Activated naive CD8-positive, alpha-beta T cell (primary cell): ENCODE measurements around the gene TGFBR1.
A peak's percentile ranks its signal among the peaks of the same experiment; 100 is the strongest.
"Not testable (repeated sequence)": the region's sequence is repeated elsewhere in the genome, so short reads cannot be mapped to it uniquely, and the experiment has no call there.

Experiments used
- H3K27ac Mint-ChIP-seq: one replicate; pipeline ENCODE4 v1.8.0; 2021; ENCODE audit warnings: mixed read lengths
- H3K27me3 Mint-ChIP-seq: one replicate; pipeline ENCODE4 v1.8.0; 2021; ENCODE audit warnings: mixed read lengths
- H3K36me3 Mint-ChIP-seq: one replicate; pipeline ENCODE4 v1.8.0; 2021; ENCODE audit warnings: mixed read lengths
- H3K4me1 Mint-ChIP-seq: one replicate; pipeline ENCODE4 v1.8.0; 2021; ENCODE audit warnings: low read depth, mixed read lengths
- H3K4me3 Mint-ChIP-seq: one replicate; pipeline ENCODE4 v1.8.0; 2021; ENCODE audit warnings: mild to moderate bottlenecking, mixed read lengths
- H3K9me3 Mint-ChIP-seq: one replicate; pipeline ENCODE4 v1.8.0; 2021; ENCODE audit warnings: low read depth, mixed read lengths

Gene TGFBR1

GRCh38 chr9:99090336-99091130, 14.4 kb upstream of the TGFBR1 start:
- Mint-ChIP-seq H3K36me3 (no peaks in the 10 kb centered on the region), H3K27me3 (no peaks in the 10 kb centered on the region), H3K4me3 (no peak overlapping the region), H3K27ac (no peak overlapping the region), H3K4me1 (peaks cover 36% of the 10 kb centered on the region), H3K9me3 (no peaks in the 10 kb centered on the region)

- Mint-ChIP-seq H3K9me3 (no peaks in the 10 kb centered on the region), H3K36me3 (no peaks in the 10 kb centered on the region), H3K4me3 (no peak overlapping the region), H3K4me1 (peaks cover 35% of the 10 kb centered on the region), H3K27ac (no peak overlapping the region), H3K27me3 (no peaks in the 10 kb centered on the region)
These were observed 12.0 kb upstream of the TGFBR1 start for GRCh38 chr9:99092643-99093491.

GRCh38 chr9:99093492-99093791, 11.5 kb upstream of the TGFBR1 start:
- H3K27ac Mint-ChIP-seq: no peak overlapping the region
- H3K9me3 Mint-ChIP-seq: no peaks in the 10 kb centered on the region
- no peaks in the 10 kb centered on the region for H3K27me3 Mint-ChIP-seq
- H3K4me3 Mint-ChIP-seq: no peak overlapping the region
- no peaks in the 10 kb centered on the region for H3K36me3 Mint-ChIP-seq
- peaks cover 35% of the 10 kb centered on the region for H3K4me1 Mint-ChIP-seq

GRCh38 chr9:99095565-99095964, 9.3 kb upstream of the TGFBR1 start:
- Mint-ChIP-seq H3K4me1 (peaks cover 43% of the 10 kb centered on the region), H3K9me3 (no peaks in the 10 kb centered on the region), H3K27ac (no peak overlapping the region), H3K4me3 (no peak overlapping the region), H3K27me3 (no peaks in the 10 kb centered on the region), H3K36me3 (no peaks in the 10 kb centered on the region)

GRCh38 chr9:99096409-99096808, 8.5 kb upstream of the TGFBR1 start:
- Mint-ChIP-seq H3K27ac (no peak overlapping the region), H3K4me3 (no peak overlapping the region), H3K9me3 (no peaks in the 10 kb centered on the region), H3K4me1 (peaks cover 39% of the 10 kb centered on the region), H3K27me3 (no peaks in the 10 kb centered on the region), H3K36me3 (no peaks in the 10 kb centered on the region)

- not testable (repeated sequence) for H3K4me3 Mint-ChIP-seq, H3K27ac Mint-ChIP-seq
- H3K4me1 Mint-ChIP-seq: peaks cover 25% of the 10 kb centered on the region
These were observed 4.9 kb upstream of the TGFBR1 start for GRCh38 chr9:99099806-99100585.

GRCh38 chr9:99101271-99101670, 3.6 kb upstream of the TGFBR1 start:
- Mint-ChIP-seq H3K9me3 (no peaks in the 10 kb centered on the region), H3K4me3 (no peak overlapping the region), H3K27me3 (no peaks in the 10 kb centered on the region), H3K27ac (no peak overlapping the region), H3K36me3 (no peaks in the 10 kb centered on the region), H3K4me1 (peaks cover 24% of the 10 kb centered on the region)

More at GRCh38 chr9:99099806-99100585, 4.9 kb upstream of the TGFBR1 start:
- H3K9me3 Mint-ChIP-seq, H3K27me3 Mint-ChIP-seq, H3K36me3 Mint-ChIP-seq: not testable (repeated sequence)

- Mint-ChIP-seq H3K27me3 (no peaks in the 10 kb centered on the region), H3K4me3 (no peak overlapping the region)
These were observed 3.1 kb upstream of the TGFBR1 start for GRCh38 chr9:99101812-99102211.

GRCh38 chr9:99103054-99103895, 1.6 kb upstream of the TGFBR1 start:
- Mint-ChIP-seq H3K36me3 (no peaks in the 10 kb centered on the region), H3K4me3 (peak overlapping the region; percentile 95), H3K9me3 (no peaks in the 10 kb centered on the region), H3K27me3 (no peaks in the 10 kb centered on the region), H3K27ac (peak overlapping the region; percentile 16), H3K4me1 (peaks cover 39% of the 10 kb centered on the region)

More at GRCh38 chr9:99101812-99102211, 3.1 kb upstream of the TGFBR1 start:
- H3K4me1 Mint-ChIP-seq: peaks cover 25% of the 10 kb centered on the region
- no peaks in the 10 kb centered on the region for H3K9me3 Mint-ChIP-seq
- H3K36me3 Mint-ChIP-seq: no peaks in the 10 kb centered on the region
- H3K27ac Mint-ChIP-seq: no peak overlapping the region

GRCh38 chr9:99103901-99104458, 933 bp upstream of the TGFBR1 start:
- peak overlapping the region; percentile 95 for H3K4me3 Mint-ChIP-seq
- no peaks in the 10 kb centered on the region for H3K36me3 Mint-ChIP-seq
- peaks cover 46% of the 10 kb centered on the region for H3K4me1 Mint-ChIP-seq
- no peaks in the 10 kb centered on the region for H3K9me3 Mint-ChIP-seq
- no peaks in the 10 kb centered on the region for H3K27me3 Mint-ChIP-seq
- peak overlapping the region; percentile 89 for H3K27ac Mint-ChIP-seq

GRCh38 chr9:99105152-99106043, 485 bp downstream of the TGFBR1 start:
- peaks cover 53% of the 10 kb centered on the region for H3K4me1 Mint-ChIP-seq
- no peaks in the 10 kb centered on the region for H3K9me3 Mint-ChIP-seq
- peak overlapping the region; percentile 73 for H3K27ac Mint-ChIP-seq
- peak overlapping the region; percentile 88 for H3K4me3 Mint-ChIP-seq
- H3K27me3 Mint-ChIP-seq: no peaks in the 10 kb centered on the region
- peaks cover 2% of the 10 kb centered on the region for H3K36me3 Mint-ChIP-seq

- Mint-ChIP-seq H3K27ac (peak overlapping the region; percentile 73), H3K36me3 (peaks cover 2% of the 10 kb centered on the region), H3K9me3 (no peaks in the 10 kb centered on the region), H3K4me3 (peak overlapping the region; percentile 88), H3K4me1 (peaks cover 59% of the 10 kb centered on the region), H3K27me3 (no peaks in the 10 kb centered on the region)
These were observed 1.1 kb downstream of the TGFBR1 start for GRCh38 chr9:99106044-99106375.

- Mint-ChIP-seq H3K27ac (peak overlapping the region; percentile 54), H3K36me3 (peaks cover 2% of the 10 kb centered on the region), H3K27me3 (no peaks in the 10 kb centered on the region)
These were observed 2.5 kb downstream of the TGFBR1 start for GRCh38 chr9:99107421-99107820.

More at GRCh38 chr9:99107421-99107820, 2.5 kb downstream of the TGFBR1 start:
- H3K4me1 Mint-ChIP-seq: peaks cover 70% of the 10 kb centered on the region
- H3K4me3 Mint-ChIP-seq: peak overlapping the region; percentile 88
- no peaks in the 10 kb centered on the region for H3K9me3 Mint-ChIP-seq
